Stimulated activated CD8-positive, alpha-beta memory T cell treated with anti-CD3 and anti-CD28 coated beads, Interleukin-15, amount 100 ng/mL, for 4 hours (primary cell): ENCODE data around the gene TP53BP2.
A peak's percentile ranks its signal among the peaks of the same experiment; 100 is the strongest.
"Not testable (repeated sequence)": the region's sequence is repeated elsewhere in the genome, so short reads cannot be mapped to it uniquely, and the experiment has no call there.

ENCODE experiments used
- DNase-seq, 2 donors: peaks; one replicate each; pipeline ENCODE4 v3.0.0-alpha.2; 2020; ENCODE audit warnings: low read depth in 2 of 2

TP53BP2 gene, protein sequence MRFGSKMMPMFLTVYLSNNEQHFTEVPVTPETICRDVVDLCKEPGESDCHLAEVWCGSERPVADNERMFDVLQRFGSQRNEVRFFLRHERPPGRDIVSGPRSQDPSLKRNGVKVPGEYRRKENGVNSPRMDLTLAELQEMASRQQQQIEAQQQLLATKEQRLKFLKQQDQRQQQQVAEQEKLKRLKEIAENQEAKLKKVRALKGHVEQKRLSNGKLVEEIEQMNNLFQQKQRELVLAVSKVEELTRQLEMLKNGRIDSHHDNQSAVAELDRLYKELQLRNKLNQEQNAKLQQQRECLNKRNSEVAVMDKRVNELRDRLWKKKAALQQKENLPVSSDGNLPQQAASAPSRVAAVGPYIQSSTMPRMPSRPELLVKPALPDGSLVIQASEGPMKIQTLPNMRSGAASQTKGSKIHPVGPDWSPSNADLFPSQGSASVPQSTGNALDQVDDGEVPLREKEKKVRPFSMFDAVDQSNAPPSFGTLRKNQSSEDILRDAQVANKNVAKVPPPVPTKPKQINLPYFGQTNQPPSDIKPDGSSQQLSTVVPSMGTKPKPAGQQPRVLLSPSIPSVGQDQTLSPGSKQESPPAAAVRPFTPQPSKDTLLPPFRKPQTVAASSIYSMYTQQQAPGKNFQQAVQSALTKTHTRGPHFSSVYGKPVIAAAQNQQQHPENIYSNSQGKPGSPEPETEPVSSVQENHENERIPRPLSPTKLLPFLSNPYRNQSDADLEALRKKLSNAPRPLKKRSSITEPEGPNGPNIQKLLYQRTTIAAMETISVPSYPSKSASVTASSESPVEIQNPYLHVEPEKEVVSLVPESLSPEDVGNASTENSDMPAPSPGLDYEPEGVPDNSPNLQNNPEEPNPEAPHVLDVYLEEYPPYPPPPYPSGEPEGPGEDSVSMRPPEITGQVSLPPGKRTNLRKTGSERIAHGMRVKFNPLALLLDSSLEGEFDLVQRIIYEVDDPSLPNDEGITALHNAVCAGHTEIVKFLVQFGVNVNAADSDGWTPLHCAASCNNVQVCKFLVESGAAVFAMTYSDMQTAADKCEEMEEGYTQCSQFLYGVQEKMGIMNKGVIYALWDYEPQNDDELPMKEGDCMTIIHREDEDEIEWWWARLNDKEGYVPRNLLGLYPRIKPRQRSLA

DNA sequence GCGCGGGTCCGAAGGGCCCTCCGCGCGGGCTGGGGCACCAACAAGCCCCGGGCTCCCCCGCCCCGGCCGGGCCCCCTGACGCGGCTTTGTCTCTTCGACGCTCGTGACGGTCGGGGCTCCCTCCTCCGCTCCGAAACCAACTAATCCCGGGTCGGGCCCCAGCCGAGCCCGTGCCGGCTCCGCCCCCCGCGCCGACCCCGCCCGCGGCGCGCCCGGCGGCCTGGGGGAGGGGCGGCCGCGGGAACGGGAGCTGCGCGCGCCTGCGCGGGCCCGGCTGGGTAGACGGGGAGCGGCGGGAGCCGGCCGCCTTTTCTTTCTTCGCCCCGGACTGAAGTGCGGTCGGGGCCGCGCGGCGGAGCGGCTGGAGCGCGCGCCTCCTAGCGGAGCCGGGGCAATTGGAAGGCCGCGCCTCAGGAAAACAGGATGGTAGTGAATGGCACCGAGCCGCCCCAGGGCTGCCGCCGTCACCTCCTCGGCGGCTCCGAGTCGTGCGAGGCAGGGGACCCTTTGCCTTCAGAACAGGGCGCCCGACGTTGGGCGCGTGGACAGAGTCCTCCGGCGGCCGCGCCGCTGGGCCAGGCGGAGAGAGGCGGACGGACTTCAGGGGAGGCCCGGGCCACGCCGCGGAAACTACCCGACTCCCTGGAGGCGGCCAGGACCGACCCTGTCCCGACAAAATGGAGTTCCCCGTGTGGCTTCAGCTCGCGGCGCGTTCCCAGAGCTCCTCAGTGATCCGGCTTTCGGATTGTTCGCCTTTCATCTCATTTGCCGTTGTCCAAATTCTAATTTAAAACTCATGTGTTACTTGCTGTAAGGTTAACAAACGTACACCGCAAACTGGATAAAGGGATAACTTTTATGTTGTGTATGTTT lies at the start of gene TP53BP2:
Gene TP53BP2 (minus strand): TSS at position 138 of the 873 bp plus-strand sequence. CDS start 267 bp downstream, outside the sequence.
- DNase-seq: peak; percentile 63 to 77

DNA sequence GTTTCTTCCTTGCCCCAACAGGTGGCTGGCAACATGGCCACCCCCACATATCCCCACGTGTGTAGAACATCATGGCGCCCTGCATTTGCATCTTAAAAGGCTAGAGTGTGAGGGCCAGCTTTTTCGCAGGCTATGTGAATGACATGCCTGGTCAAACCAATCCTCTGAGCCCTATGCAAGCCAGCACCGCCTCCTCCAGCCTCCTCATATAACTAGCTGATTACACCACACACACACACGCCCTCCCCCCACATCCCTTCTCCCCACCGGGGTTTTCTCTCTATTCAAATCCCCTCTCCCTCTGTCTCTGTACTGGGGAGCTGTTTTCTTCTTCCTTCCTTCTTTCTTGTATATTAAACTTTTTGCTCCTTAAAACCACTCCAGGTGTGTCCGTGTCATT lies 44.7 kb upstream of the TP53BP2 start:
- DNase-seq: not testable (repeated sequence)

DNA sequence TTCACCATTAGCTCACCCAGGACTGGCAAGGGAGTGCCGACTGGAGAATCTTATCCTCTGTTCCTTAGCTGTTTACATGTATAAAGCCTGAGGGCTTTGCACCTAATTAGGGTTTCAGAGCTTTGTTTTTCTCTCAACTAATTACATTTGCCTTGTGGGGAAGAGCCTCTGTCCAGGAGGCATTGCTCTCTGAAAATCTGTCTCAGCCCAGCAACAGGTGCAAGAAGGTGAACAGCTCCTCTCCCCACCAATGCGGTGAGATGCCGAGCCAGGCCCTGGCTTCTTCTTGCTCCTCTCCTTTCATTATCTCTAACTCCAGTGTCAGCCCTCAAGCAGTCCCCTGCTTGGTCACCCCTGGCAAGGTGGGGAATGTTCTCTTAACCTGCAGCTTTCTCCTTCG lies 43.6 kb upstream of the TP53BP2 start:
- DNase-seq: not testable (repeated sequence)

DNA sequence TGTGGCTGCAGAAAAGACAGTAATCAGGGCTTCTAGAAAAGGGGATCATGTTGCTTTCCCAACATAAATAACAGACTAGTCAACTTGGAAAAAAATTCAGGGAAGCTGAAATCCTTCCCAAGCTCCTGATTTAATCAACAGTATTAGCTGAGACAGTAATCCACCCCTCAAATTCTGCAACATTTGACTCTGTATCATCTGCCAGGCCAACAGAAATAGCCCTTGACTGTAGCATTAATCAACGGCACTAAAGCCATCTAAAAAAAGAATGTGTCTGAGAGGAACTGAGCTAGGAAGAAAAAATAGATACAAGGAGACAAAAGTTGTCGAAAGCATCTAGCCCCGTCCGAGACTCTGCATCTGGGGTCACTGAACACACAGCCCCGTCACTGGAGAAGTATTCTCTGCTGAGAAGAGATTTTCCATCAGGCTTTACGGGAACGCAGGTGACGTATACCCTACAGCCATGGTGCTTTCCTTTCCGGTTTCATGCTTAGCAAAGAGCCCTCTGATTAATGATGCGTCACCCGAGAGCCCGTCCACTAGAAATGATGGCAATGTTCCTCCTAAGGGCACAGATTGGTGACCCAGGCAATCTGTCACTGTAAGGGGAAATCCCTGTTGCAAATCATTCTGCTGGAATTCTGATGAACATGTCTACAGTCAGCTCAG lies 42.1 kb upstream of the TP53BP2 start:
- DNase-seq: no peak

DNA sequence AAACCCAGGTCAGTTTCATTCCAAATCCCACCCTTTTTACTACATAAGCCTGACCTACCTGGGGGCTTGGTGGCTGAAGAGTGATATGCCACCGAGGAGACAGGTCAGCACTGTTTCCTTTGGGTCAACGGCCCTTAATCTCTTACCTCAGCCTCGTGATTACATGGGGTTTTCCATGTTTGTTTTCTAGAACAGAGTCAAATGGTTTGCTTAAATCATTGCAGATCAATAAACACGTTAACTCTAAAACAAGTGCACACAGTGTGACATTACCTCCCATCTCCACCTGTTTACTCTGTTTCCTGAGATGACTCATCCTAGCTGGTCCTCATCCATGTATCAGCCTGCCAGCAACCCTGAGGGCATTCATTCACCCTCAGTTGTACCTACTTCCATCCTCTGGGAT lies 40.8 kb upstream of the TP53BP2 start:
- no peak for DNase-seq

DNA sequence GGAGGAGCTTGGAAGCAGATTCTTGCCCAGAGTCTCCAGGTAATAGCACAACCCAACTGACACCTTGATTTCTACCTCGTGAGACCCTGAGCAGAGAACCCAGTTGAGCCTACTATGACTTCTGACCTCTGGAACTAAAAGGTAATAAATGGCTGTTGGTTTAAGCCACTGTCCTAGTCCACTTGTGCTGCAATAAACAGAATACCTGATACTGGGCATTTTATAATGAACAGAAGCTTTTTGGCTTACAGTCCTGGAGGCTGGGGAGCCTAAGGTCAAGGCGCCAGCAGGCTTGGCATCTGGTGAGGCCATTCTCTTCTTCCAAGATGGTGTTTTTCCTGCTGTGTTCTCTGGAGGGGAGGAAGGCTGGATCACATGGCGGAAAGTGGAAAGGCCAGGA lies 39.9 kb upstream of the TP53BP2 start:
- DNase-seq: no peak

DNA sequence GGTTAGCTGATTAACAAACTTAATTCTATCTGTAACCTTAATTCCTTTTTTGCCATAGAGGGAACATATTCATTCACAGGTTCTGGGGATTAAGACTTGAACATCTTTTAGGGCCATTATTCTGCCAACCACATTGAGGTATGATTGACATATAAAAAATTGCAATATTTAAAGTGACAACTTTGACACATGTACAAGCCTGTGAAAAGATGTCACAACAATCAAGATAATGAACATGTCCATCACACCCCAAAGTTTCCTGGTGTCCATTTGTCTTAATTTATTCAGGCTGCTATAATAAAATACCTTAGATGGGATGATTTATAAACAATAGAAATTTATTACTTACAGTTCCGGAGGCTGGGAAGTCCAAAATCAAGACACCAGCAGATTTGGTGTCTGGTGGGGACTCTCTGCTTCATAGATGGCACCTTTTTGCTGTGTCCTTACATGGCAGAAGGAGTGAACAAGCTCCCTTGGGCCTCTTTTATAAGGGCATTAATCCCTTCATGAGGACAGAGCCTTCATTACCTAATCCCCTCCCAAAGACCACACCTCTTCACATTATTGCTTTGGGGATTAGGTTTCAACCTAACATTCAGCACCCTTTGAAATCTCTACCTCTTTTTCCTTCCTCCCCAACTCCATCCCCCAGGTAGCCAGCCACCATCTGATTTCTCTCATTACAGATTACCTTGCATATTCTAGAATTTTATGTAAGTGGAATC lies 33.0 kb upstream of the TP53BP2 start:
- DNase-seq: no peak

DNA sequence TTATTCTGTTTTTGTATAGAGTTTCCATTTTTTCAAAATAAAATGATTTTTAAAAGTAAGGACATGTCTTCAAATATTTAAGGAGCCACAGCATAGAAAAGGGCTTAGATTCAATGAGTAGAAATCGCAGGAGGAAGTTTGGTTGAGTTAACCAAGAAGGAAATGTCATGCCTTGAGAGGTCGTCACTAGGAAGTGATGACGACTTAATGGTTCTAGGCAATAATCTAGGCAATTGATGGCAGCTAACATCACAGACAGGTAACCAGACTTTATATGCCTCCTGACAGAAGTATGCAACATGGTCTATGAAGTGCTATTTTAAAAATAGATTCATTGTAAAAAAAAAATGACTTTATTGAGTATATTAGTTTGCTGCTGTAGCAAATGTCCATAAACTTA lies 32.1 kb upstream of the TP53BP2 start:
- DNase-seq: no peak

DNA sequence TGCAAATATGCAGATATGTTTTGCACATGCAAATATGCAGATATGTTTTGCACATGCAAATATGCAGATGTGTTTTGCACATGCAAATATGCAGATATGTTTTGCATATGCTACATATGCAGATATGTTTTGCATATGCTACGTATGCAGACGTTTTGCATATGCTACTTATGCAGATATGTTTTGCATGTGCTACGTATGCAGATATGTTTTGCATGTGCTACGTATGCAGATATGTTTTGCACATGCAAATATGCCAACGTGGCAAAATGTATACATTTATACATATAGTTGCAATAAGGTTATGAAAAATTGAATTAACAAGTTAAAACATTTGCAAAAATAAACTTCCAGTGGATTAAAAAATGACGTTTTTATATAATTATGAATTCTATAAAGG lies 30.8 kb upstream of the TP53BP2 start:
- no peak for DNase-seq

DNA sequence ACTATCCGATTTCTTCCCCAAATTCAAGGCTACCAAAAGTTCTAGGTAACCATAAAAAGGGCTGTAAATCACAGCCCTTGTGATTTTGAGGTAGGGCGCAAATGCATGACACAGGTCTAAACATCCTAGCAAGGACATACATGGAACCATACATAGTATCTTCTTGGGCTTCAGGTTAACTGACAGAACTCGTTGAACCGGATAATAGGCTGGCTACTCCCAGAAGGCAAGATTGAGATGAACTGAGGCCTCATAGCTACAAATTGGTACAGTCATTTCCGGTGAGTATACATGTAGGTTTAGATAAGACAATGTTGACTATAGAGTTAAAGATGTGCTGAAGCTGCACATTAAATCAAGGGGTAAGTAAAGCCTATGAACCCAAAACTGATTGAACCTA lies 27.3 kb upstream of the TP53BP2 start:
- DNase-seq: no peak

DNA sequence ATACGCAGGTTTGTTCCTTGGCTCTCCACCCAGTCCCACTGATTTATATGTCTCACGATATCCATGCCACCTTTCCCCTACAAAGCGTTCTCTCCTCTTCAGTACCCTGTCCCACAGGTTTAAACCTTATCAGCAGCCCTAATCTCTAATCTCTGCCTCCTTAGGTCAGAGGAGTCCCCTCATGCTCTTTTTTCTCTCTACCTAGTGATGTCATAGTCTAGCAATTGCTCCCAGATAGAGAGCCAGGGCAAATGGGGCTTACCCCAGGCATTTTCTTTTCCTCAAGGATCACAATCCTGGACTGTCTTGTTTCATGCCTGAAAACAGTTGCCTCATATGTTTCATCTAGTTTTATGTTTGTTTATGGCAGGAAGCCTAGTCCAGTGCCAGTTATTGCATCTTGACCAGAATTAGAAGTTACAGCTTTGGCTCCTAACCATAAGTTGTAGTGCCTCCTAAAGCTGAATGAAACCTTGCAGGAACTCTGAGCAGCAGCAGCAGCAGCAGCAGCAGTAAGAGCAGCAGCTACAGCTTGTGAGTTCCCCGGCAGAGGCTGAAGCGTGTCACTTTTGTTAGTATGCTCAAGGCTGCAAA lies 26.7 kb upstream of the TP53BP2 start:
- DNase-seq: no peak

DNA sequence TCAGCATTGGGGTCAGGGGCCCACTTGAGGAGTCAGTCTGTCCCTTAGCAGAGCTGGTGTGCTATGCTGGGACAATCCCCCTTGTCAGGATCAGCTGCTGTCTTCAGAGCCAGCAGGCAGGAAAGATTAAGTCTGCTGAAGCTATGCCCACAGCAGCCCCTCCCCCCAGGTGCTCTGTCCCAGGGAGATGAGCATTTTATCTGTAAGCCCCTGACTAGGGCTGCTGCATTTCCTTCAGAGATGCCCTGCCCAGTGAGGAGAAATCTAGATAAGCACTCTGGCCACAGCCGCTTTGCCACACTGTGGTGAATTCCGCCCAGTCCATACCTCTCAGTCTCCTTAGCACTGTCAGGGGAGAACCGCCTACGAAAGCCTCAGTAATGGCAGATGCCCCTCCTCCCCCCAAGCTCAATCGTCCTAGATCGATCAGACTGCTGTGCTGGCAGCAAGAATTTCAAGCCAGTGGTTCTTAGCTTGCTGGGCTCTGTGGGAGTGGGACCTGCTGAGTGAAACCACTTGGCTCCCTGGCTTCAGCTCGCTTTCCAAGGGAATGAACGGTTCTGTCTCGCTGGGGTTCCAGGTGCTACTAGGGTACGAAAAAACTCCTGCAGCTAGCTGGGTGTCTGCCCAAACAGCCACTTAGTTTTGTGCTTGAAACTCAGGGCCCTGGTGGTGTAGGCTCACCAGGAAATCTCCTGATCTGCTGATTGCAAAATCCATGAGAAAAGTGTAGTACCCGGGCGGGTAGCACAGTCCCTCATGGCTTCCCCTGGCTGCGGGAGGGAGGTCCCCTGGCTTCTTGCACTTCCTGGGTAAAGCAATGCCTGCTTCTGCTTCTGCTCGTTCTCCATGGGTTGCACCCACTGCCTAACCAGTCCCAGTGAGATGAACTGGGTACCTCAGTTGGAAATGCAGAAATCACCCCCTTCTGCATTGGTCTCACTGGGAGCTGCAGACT lies 25.1 kb upstream of the TP53BP2 start:
- no peak for DNase-seq

DNA sequence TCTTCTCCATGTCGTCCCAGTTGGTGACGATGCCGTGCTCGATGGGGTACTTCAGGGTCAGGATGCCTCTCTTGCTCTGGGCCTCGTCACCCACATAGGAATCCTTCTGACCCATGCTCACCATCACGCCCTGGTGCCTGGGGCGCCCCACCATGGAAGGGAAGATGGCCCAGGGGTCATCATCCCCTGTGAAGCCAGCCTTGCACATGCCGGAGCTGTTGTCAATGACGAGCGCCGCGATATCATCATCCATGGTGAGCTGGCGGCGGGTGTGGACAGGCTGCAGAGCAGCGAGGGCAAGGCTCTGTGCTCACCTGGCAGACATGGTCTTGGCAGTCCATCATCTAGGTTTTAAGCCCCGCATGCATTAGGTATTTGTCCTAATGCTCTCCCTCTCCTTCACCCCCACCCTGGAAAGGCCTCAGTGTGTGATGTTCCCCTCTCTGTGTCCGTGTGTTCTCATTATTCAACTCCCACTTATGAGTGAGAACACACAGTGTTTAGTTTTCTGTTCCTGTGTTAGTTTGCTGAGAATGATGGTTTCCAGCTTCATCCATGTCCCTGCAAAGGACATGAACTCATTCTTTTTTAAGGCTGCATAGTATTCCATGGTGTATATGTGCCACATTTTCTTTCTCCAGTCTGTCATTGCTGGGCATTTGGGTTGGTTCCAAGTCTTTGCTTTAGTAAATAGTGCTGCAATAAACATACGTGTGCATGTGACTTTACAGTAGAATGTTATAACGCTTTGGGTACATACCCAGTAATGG lies 19.0 kb upstream of the TP53BP2 start:
- not testable (repeated sequence) for DNase-seq

DNA sequence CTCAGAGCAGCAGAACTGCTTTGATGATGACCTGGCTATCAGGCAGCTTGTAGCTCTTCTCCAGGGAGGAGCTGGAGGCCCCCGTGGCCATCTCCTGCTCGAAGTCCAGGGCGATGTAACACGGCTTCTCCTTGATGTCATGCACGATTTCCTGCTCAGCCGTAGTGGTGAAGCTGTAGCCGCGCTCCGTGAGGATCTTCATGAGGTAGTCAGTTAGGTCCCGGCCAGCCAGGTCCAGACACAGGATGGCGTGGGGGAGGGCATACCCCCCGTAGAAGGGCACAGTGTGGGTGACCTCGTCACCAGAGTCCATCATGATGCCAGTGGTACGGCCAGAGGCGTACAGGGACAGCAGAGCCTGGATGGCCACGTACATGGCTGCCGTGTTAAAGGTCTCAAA lies 18.3 kb upstream of the TP53BP2 start:
- DNase-seq: no peak

DNA sequence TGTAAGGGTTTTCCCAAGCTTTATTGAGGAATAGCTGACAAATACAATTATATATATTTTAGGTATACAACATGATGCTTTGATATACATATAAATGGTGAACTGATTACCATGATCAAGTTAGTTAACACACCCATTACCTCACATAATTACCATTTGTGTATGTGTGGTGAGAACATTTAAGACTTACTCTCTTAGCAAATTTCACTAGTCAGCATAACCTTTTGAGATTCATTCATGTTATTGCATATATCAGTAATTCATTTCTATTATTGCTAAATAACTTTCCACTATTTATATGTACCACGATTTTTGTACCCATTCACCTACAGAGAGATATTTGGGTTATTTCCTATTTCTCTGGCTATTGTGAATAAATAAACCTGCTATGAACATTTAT lies 16.2 kb upstream of the TP53BP2 start:
- DNase-seq: no peak

DNA sequence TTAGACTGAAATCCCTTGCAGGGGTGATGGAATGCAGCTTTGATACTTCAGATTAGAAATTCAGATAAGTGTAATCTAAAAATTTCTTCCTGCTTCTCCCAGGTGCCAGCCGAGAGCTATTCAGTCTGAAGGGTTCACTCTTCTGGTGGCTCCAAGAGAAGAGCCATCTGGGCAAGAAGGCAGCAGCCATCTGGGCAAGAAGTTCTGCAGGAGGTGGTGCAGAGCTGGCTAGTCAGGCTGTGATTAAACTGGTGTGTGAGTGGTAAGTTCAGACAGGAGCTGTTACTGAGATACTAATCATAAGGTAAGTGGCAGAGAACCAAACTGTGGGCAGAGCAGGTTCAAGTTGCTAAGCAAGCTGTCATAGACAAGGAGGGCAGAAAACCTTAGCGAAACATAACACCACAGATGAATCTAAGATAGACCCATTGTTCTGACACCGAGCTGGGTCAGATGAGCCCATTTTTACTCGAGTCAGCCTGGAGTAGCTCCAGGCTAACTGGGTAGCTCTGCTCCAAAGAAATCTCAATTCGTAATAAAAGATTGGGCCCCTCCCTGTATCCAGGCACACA lies 14.4 kb upstream of the TP53BP2 start:
- no peak for DNase-seq

DNA sequence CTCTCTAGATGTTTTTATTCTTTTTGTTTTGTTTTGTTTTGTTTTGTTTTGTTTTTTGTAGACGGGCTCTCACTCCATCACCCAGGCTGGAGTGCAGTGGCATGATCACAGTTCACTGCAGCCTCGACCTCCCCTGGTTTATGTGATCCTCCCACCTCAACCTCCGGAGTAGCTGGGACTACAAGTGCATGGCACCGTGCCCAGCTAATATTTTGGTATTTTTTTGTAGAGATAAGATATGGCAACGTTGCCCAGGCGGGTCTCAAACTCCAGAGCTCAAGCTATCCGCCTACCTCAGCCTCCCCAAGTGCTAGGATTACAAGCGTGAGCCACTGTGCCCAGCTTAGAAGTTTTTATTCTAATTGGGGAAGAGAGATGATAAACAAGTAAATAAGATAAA lies 13.3 kb upstream of the TP53BP2 start:
- DNase-seq: no peak
